Thoracic aorta (tissue), 2 donors: ENCODE data around the gene PTPN1. TPM values are rescaled to one million over a fixed set of nuclear protein-coding genes. Genes with fewer than 3 reads are reported as not detected.

Source experiments
- ATAC-seq: fragments of 150-250 bp; one replicate; pipeline ENCODE4 v1.8.0; 2017; ENCODE audit warnings: low read depth; ENCODE audit not compliant: insufficient number of reproducible peaks, low FRiP score
- DNase-seq: peaks from one replicate; pipeline ENCODE4 v3.0.0-alpha.2; 2020; ENCODE audit warnings: low spot score
- H3K27ac ChIP-seq, 2 donors: fragments of 200-600 bp; sonication (generic); 1 replicate in 1 of 2; 2 replicates in 1 of 2; pipeline ENCODE4 v1.5.1; 2016; ENCODE audit warnings: mild to moderate bottlenecking in 2 of 2, moderate library complexity in 2 of 2
- H3K27me3 ChIP-seq: fragments of 200-600 bp; sonication (generic); replicated peaks from 2 replicates; pipeline ENCODE4 v1.6.0; 2016; ENCODE audit warnings: mild to moderate bottlenecking; ENCODE audit not compliant: insufficient read depth
- H3K36me3 ChIP-seq: fragments of 200-600 bp; sonication (generic); one replicate; pipeline ENCODE4 v1.5.1; 2016
- H3K4me1 ChIP-seq, 2 donors: fragments of 200-600 bp; sonication (generic); 1 replicate in 1 of 2; 2 replicates in 1 of 2; pipeline versions ENCODE4 v1.5.1 to v1.6.0; 2016; ENCODE audit warnings: low read depth in 2 of 2, mild to moderate bottlenecking in 1 of 2; ENCODE audit not compliant: control insufficient read depth in 1 of 2
- H3K4me3 ChIP-seq: fragments of 200-600 bp; sonication (generic); 2 replicates; pipeline ENCODE4 v1.5.1; 2016; ENCODE audit warnings: mild to moderate bottlenecking
- H3K9me3 ChIP-seq: fragments of 200-600 bp; sonication (generic); 2 replicates; pipeline ENCODE4 v1.5.1; 2016
- total RNA-seq, 2 donors: library from RNA; depleted of rRNA; stranded (reverse); fragments of >200 nt; gene quantifications; one replicate each; pipeline versions ENCODE4 v1.1.0 to v1.2.3, GENCODE V29; 2016
- TF ChIP-seq, protein P1 (sequence below): fragments of 200-600 bp; sonication (generic); IDR thresholded peaks from one replicate; pipeline ENCODE4 v1.5.1; 2019; ENCODE audit warnings: antibody characterized with exemption

PTPN1 gene
- total RNA-seq, 2 donors from 2014 or later: 32.5 to 68.9 TPM

DNA sequence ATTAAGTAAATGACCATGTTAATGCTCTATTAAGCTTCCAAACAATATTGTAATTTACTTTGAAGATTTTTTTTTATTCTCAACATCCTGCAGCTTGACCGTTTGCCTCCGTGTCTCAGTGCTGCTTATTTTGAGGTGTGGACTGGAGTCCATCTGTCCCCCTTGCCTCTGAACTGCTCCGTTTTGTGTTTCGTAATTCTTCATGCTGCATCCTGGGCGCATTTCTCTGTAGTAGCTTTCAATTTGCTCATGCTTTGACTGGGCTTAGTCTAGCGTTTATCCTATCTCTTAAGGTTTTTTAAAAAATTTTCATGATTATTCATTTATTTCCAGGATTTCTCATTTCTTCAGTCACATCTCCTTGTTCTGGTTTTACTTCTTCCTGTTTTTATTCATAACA, 37.8 kb downstream of the PTPN1 start:
- ATAC-seq: no peak
- H3K27ac ChIP-seq: no peak overlapping the region
- peaks cover under 1 to 43% of the 10 kb centered on the region in 2 donors for H3K4me1 ChIP-seq
- TF ChIP-seq, protein P1, sequence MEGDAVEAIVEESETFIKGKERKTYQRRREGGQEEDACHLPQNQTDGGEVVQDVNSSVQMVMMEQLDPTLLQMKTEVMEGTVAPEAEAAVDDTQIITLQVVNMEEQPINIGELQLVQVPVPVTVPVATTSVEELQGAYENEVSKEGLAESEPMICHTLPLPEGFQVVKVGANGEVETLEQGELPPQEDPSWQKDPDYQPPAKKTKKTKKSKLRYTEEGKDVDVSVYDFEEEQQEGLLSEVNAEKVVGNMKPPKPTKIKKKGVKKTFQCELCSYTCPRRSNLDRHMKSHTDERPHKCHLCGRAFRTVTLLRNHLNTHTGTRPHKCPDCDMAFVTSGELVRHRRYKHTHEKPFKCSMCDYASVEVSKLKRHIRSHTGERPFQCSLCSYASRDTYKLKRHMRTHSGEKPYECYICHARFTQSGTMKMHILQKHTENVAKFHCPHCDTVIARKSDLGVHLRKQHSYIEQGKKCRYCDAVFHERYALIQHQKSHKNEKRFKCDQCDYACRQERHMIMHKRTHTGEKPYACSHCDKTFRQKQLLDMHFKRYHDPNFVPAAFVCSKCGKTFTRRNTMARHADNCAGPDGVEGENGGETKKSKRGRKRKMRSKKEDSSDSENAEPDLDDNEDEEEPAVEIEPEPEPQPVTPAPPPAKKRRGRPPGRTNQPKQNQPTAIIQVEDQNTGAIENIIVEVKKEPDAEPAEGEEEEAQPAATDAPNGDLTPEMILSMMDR: no peak
- no peaks in the 10 kb centered on the region for H3K36me3 ChIP-seq
- H3K4me3 ChIP-seq: no peak overlapping the region
- no peaks in the 10 kb centered on the region for H3K9me3 ChIP-seq
- DNase-seq: no peak
- no peaks in the 10 kb centered on the region for H3K27me3 ChIP-seq

DNA sequence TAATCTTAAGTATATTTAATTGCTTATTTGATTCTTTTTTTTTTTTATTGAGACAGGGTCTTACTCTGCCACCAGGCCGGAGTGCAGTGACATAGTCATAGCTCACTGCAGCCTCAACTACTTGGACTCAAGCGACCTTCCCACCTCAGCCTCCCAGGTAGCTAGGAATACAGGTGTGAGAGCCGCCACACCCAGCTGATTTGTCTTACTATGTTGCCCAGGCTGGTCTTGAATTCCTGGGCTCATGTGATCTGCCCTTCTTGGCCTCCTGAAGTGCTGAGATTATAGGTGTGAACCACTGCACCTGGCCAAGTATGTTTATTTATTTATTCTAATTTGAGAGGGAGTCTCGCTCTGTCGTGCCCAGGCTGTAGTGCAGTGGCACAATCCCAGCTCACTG, 38.2 kb downstream of the PTPN1 start:
- H3K9me3 ChIP-seq: no peaks in the 10 kb centered on the region
- H3K4me3 ChIP-seq: no peak overlapping the region
- ATAC-seq (no peak), DNase-seq (no peak)
- peaks cover 0 to 39% of the 10 kb centered on the region in 2 donors for H3K4me1 ChIP-seq
- no peaks in the 10 kb centered on the region for H3K36me3 ChIP-seq
- TF ChIP-seq, protein P1: no peak
- no peaks in the 10 kb centered on the region for H3K27me3 ChIP-seq
- no peak overlapping the region for H3K27ac ChIP-seq

DNA sequence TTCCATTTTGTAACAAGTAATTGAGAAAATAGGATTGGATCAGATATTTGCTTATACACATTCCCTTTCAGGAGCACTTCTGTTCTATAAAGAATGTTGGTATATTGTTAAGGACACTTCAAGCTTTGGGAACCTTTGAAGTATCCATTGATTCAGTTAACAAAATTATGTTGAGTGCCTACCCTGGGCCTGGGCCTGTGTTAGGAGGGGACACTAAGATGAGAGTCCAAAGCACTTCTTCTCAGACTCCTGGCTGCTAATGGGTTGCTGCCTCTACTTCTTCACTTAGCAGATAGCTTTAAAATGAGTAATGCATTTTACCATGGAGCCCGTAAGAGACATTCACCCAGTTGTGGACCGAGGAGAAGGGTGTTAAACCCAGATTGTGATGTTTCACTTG, 40.3 kb downstream of the PTPN1 start:
- Histone ChIP-seq H3K27ac (no peak overlapping the region), H3K27me3 (no peaks in the 10 kb centered on the region), H3K36me3 (no peaks in the 10 kb centered on the region), H3K4me3 (no peak overlapping the region), H3K9me3 (no peaks in the 10 kb centered on the region), H3K4me1 (peaks cover 6 to 30% of the 10 kb centered on the region in 2 donors)
- ATAC-seq: no peak
- TF ChIP-seq, protein P1: no peak
- DNase-seq: no peak

DNA sequence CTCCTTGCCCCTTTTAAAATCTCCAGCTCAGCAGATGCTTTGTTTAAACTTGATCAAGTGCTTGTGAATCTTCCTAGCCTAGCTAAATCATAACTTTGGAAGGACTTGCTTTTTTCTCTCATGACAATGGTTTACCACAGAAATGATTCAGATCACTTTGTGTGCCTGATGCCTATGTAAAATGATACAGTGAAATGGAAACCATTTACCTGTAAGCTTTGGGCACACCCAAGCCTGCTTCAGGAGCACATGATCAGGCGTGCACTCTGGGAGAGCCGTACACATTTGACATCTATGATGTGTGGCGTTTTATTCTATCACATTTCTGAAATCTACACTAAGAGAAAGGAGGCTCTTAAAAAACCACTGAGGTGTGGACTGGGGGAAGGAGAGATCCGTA, 41.1 kb downstream of the PTPN1 start:
- DNase-seq (no peak), ATAC-seq (no peak)
- TF ChIP-seq, protein P1: no peak
- no peaks in the 10 kb centered on the region for H3K36me3 ChIP-seq
- no peaks in the 10 kb centered on the region for H3K9me3 ChIP-seq
- H3K4me3 ChIP-seq: no peak overlapping the region
- no peak overlapping the region for H3K27ac ChIP-seq
- H3K27me3 ChIP-seq: no peaks in the 10 kb centered on the region
- H3K4me1 ChIP-seq: peaks cover 6 to 30% of the 10 kb centered on the region in 2 donors

DNA sequence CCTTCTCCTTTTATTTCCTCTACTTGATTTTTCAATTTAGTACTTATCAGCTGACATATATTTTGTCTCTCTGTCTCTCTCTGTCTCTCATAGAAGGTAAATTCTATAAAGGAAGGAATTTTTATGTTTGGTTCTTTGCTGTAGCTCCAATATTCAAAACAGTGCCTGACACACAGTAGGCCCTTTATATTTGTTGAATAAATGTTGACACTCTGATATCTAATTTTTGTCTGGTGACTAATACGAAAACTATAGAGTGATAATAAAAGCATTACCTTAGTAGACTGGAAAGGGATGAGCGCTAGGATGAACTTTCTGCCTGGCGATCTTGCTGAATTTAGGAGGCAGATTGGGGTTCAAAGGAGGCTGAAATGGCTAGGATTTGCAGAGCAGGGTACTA, 42.8 kb downstream of the PTPN1 start:
- no peaks in the 10 kb centered on the region for H3K36me3 ChIP-seq
- H3K27ac ChIP-seq: no peak overlapping the region
- no peaks in the 10 kb centered on the region for H3K9me3 ChIP-seq
- peaks cover 6 to 15% of the 10 kb centered on the region in 2 donors for H3K4me1 ChIP-seq
- ATAC-seq (no peak), DNase-seq (no peak)
- TF ChIP-seq, protein P1: no peak
- no peak overlapping the region for H3K4me3 ChIP-seq
- H3K27me3 ChIP-seq: no peaks in the 10 kb centered on the region
